ENCODE measurements around the gene BCL2L12. TPM values are rescaled to one million over a fixed set of nuclear protein-coding genes. Genes with fewer than 3 reads are reported as not detected.
A peak's percentile ranks its signal among the peaks of the same experiment; 100 is the strongest.

The BCL2L12 gene
- total RNA-seq, 1 experiment from 2014 or later, result 19.7 TPM

DNA sequence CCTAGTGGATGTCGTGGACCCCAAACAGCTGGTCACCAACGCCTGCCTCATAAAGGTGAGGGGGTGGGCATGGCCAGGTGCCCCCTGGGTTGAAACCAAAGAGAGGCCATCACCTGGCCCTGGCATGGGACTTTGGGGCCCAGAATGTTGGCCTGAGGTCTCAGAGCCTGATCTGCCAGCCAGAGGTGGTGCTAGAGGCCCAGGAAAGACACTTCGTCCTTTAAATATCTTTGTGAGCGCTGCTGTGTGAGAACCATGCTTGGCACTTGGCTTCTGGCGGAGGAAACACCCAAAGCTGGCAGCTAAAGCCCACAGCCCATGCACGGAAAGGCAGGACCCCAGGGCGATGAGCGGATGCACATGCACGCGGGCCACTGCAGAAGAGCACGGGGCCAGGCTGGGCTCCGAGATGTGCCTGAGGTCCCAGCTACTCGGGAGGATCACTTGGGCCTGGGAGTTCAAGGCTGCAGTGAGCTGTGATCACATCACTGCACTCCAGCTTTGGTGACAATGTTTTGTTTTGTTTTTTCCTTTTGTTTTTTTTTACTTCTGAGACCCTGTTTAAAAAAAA, 19.3 kb downstream of the BCL2L12 start:
- no peak for DNase-seq (ENCODE audit: low read depth)

DNA sequence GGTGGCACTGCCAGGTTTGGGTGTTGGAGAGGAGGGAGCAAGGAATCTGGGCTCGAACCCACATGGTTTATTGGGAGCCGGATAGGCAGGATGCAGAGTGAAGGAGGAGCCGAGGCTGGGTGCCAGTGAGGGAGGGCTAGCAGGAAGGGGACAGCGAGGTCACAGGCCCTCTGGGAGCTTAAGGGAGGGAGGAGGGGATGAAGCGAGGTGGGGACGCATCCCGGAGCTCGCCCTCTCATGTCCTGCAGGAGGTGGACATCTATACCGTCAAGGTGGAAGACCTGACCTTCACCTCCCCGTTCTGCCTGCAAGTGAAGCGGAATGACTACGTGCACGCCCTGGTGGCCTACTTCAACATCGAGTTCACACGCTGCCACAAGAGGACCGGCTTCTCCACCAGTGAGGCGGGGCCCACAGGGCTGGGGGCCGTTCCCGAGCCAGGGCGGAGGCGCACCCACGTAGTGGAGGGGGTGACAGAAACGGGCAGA, 20.2 kb downstream of the BCL2L12 start:
- DNase-seq (ENCODE audit: low read depth), result no peak

DNA sequence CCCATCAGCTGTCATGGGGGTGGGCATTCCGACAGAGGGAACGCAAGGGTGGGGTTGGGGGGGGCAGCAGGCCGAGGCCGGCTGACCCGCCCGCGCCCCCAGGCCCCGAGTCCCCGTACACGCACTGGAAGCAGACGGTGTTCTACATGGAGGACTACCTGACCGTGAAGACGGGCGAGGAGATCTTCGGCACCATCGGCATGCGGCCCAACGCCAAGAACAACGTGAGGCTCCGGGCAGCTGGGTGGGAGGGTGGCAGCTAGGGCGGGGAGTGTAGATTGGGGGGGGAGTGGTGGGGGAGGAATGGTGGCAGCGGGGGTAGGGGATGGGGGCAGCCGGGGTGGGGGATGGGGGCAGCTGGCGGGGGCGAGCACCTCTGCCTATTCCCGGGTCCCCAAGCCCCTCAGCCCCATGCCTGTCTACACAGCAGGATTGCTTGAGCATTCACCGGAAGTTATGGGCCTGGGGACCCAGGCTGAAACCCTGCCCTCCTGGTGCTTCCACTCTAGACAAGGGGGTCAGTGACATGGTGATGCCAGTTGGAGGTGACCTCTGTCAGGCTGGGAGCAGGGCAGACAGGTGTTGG, 20.9 kb downstream of the BCL2L12 start:
- DNase-seq (ENCODE audit: low read depth), result no peak

DNA sequence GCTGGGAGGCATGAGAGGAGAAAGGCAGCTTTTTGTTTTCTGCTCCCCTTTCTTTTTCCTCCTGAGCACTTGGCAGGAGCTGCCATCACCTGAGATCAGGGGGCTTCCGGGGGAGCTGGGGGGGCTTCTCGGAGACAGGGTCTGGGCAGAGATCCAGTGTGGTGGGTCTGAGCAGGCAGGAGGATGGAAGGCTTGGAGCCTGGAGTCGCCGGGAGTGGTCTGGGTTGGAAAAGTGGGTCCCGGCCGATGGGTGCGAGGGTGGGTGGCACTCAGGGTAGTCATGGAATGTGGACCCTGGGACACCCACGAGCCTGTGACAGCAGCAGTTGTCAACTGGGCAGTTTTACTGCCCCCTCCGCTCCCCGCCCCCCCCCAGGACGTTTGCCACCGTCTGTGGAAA, 21.4 kb downstream of the BCL2L12 start:
- no peak for DNase-seq (ENCODE audit: low read depth)

DNA sequence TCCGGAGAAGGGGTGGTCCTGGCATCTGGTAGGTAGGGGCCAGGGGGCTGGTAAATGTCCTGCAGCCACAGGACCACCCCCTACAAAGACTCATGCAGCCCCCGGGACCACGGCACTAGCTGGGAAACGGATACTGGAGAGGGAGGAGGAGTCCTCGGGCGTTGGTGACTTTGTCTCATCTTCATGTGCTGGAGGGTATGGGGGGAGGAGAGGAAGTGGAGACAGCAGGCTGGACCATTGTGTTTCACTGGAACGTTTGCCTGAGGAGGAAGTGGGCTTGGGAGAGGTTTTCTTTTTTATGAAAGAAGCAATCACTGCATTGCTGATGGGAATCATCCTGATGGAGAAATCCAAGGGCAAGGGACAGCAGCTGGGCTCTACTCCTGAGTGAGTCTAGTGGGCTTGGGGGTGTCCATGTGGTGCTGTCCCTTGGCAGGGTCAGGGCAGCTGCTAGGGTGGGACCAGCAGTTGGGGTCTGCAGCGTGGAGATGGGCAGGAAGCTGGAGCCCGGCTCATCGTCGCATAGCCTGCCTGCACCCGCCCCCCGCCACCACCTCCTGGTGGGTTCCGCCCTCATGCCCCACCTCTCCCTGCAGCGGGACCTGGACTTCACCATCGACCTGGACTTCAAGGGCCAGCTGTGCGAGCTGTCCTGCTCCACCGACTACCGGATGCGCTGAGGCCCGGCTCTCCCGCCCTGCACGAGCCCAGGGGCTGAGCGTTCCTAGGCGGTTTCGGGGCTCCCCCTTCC, 22.0 kb downstream of the BCL2L12 start:
- DNase-seq (ENCODE audit: low read depth), result no peak

DNA sequence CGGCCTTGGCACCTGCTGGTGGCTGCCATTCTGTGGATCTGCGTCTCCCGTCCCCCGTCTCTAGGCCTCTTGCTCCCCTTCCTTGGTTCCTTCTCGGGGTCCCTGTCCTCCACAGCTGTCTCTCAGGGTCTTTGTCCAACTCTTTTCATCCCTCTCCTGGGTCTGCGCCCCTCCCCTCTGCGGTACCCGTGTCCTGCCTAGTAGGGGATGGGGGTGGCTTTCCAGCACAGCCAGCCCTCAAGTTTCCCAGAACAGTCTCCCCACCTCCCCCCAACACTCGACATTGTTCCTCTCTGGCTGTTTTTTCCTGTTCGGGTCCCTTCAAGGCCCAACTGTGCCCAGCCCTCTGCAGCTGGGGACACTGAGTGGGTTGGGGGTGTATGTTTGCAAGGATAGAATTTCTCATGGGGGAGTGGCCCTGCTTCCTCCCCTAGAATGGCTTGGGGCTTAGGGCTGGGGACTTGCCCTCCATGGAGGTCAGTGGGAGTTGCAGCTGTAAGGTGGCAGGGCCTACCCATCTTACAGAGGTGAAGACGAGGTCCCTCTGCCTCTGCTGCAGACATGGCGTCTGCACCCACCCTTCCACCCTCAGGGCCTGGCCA, 22.9 kb downstream of the BCL2L12 start:
- DNase-seq (ENCODE audit: low read depth), result no peak

GRCh38 chr19:49689133-49690078, 23.7 kb downstream of the BCL2L12 start, which contains the start of gene ADM5:
Gene ADM5, plus strand, starts transcription at chr19:49689594. Its CDS starts 244 bp downstream, at chr19:49689838.
- DNase-seq (ENCODE audit: low read depth), result no peak

GRCh38 chr19:49690079-49690655, 24.4 kb downstream of the BCL2L12 start:
- no peak for DNase-seq (ENCODE audit: low read depth)

DNA sequence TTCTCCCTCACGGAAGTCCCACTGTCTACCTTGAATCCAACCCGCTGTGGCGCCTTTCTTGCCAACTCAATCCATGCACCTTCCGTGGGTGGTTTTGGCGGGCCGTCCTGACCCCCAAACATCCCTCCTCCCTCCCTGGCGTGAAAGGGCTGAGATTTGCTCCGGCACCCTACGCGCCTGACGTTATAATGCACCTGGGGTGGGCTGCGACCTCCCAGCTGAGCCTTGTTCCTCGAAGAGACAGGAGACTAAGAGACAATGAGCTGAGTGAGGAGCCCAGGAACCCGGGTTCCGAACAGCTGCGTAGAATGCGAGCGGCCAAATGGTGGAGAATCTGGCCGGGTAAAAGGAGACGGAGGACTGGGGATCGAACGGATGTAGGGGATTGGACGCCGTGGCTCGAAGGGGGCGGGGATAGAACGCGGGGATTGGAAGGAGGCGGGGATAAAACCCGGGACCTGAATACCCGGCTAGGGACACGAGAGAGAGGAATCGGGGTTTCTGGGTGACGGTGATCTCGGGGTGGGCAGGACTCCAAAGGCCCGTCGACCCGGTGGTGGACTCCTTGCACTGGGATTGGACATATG, 25.0 kb downstream of the BCL2L12 start, which contains the start of gene CPT1C:
Gene CPT1C, plus strand, starts transcription at position 461 of the 587 bp plus-strand sequence. CDS start 1,137 bp downstream, outside the sequence.
- peak; percentile 58 for DNase-seq (ENCODE audit: low read depth)

- peak; percentile 45 for DNase-seq (ENCODE audit: low read depth)
These were observed 25.8 kb downstream of the BCL2L12 start for GRCh38 chr19:49691243-49692146.

GRCh38 chr19:49692147-49692506, 26.4 kb downstream of the BCL2L12 start:
- DNase-seq (ENCODE audit: low read depth), result no peak

DNA sequence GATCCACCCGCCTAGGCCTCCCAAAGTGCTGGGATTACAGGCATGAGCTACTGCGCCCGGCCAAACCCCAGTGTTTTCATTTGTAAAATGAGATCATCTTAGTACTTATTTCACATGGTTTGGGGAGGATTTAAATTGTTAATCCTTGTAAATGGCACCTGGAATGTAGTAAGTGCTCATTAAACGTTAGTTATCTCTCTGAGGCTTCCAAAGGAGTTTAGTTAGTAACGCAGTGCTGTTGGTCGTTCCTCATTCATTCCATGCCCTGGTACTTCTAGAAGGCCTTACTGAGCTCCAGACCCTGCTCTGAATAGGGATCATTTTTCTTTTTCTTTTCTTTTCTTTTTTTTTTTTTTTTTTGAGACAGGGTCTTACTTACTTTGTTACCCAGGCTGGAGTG, 30.4 kb downstream of the BCL2L12 start:
- DNase-seq (ENCODE audit: low read depth), result no peak

DNA sequence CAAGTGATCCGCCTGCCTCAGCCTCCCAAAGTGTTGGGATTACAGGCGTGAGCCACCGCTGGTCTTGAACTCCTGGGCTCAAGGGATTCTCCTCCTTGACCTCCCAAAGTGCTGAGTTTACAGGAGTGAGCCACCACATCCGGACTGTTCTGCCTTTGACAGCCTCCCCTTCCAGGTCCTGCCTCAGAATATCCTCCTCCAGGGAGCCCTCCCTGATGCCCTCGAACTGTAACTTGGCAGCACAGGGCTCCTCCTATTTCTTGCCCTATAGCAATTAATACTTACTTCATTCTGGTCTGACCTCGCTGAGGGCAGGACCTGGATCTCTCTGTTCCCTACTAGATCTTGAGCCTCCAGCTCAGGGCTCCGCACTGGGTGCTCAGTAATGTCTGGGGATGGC, 31.1 kb downstream of the BCL2L12 start:
- no peak for DNase-seq (ENCODE audit: low read depth)

DNA sequence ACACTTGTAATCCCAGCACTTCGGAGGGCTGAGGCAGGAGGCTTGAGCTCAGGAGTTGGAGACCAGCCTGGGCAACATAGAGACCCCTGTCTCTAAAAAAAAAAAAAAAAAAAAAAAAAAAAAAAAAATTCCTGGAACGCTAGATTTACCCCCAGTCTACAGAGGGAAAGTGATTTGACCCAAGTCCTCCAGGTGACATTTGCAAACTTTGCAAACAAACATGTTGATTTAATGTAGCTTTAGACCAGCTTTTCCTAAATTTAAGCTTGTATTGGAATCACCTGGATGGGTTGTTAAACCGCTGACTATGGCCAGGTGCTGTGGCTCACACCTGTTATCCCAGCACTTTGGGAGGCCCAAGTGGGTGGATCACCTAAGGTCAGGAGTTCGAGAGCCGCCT, 33.6 kb downstream of the BCL2L12 start:
- no peak for DNase-seq (ENCODE audit: low read depth)

DNA sequence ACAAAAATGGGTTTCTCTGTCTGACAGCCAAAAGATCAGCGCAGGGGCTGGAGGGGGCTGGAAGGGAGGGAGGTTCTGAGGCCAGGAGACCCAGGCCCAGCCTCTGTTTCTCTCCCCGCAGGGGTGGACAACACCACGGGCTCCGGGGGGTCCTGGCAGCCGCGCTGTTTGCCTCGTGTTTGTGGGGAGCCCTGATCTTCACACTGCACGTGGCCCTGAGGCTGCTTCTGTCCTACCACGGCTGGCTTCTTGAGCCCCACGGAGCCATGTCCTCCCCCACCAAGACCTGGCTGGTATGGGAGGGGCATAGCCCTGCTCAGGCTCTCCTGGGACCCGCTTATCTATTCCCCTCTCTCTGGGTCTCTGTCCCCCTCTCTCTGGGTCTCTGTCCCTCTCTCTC, 34.8 kb downstream of the BCL2L12 start:
- no peak for DNase-seq (ENCODE audit: low read depth)

DNA sequence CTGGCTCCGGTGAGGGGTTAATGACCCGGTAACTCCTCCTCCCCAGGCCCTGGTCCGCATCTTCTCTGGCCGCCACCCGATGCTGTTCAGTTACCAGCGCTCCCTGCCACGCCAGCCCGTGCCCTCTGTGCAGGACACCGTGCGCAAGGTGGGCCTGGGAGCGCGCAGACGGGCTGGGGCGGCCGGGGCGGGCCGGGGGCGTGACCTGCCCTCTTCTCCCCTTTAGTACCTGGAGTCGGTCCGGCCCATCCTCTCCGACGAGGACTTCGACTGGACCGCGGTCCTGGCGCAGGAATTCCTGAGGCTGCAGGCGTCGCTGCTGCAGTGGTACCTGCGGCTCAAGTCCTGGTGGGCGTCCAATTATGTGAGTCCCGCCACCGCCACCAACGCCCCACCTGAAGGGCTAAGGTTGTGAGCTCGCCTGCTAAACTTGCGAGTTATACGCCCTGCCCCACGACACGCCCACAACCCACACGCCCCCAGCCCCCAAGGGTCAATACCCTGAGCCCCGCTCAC, 35.6 kb downstream of the BCL2L12 start:
- no peak for DNase-seq (ENCODE audit: low read depth)

- DNase-seq (ENCODE audit: low read depth), result no peak
These were observed 39.3 kb downstream of the BCL2L12 start for GRCh38 chr19:49704888-49705642.

DNA sequence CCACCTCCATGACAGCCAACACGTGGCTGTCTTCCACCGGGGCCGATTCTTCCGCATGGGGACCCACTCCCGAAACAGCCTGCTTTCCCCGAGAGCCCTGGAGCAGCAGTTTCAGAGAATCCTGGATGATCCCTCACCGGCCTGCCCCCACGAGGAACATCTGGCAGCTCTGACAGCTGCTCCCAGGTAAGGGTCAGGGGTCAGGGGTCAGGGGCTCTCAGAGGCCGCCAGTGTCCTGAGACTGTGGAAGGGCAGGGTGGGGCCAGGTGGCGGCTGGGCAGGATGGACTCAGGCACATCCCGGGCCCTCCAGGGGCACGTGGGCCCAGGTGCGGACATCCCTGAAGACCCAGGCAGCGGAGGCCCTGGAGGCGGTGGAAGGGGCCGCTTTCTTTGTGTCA, 40.2 kb downstream of the BCL2L12 start:
- DNase-seq (ENCODE audit: low read depth), result no peak

Measured in RPMI7951 (cell line).